ENCODE data around the gene GJD3. TPM values are rescaled to one million over a fixed set of nuclear protein-coding genes. Genes with fewer than 3 reads are reported as not detected.

The GJD3 gene
- total RNA-seq, 1 donor from 2014 or later: 1.1 TPM

GRCh38 chr17:40341808-40342503, 22.6 kb downstream of the GJD3 start:
- peak; percentile 80 for DNase-seq (ENCODE audit: low spot score)
- no peak for TF ChIP-seq CTCF (IDR thresholded peaks at IDR 0.05; ENCODE audit: unreplicated experiment)
- Mint-ChIP-seq H3K36me3 (ENCODE audit: low read depth, unreplicated experiment) (peaks cover 13% of the 10 kb centered on the region), H3K27ac (ENCODE audit: unreplicated experiment) (no peak overlapping the region), H3K27me3 (ENCODE audit: unreplicated experiment) (peaks cover 19% of the 10 kb centered on the region), H3K9me3 (ENCODE audit: unreplicated experiment) (no peaks in the 10 kb centered on the region), H3K4me1 (ENCODE audit: unreplicated experiment) (peaks cover 57% of the 10 kb centered on the region), H3K4me3 (ENCODE audit: unreplicated experiment) (peak overlapping the region; percentile 97)

DNA sequence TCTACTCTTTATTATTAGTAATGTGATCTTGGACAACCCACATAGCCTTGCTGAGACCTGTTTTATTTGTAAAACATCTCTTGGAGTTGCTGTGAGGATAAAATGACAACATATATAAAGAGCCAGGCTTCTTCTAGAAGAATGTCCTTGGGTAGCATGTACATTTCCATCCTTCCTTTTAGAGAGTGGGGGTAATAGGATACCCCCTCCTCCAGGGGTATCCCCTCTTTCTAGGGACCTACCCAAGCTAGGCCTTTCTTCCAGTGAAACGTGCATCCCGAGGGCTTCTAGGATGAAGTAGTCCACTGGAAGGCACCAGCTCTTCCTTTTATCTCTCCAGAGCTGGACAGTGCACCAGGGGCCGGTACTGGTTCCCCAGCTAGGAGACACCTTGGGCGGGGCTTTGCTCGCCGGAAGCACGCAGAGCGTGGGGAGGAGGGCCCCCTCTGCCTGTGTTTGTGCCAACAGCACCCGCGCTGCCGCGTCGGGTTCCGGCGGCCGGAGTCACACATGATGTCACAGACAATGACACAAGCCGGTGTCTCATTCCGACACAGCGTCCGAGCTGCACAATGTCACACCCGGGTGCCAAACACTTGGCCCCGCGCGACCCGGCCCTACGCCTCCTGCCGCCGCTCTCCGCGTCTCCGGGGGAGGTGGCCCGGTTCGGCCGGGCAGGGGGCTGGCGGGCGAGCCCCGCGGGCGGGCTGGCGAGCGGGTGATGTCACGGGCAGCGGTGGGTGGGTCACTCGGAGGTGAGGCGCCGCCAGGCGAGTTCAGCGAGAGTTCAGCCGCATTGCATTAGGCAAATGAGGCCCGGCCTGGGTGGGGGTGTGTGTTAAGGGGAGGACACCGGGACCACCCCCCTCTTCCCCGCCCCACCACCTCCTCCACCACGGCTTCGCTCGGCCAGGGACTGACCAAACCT, 23.4 kb downstream of the GJD3 start:
- Mint-ChIP-seq H3K27ac (ENCODE audit: unreplicated experiment) (peak overlapping the region; percentile 77), H3K27me3 (ENCODE audit: unreplicated experiment) (peaks cover 18% of the 10 kb centered on the region), H3K36me3 (ENCODE audit: low read depth, unreplicated experiment) (peaks cover 13% of the 10 kb centered on the region), H3K9me3 (ENCODE audit: unreplicated experiment) (no peaks in the 10 kb centered on the region), H3K4me3 (ENCODE audit: unreplicated experiment) (peak overlapping the region; percentile 90), H3K4me1 (ENCODE audit: unreplicated experiment) (peaks cover 53% of the 10 kb centered on the region)
- TF ChIP-seq CTCF (IDR thresholded peaks at IDR 0.05; ENCODE audit: unreplicated experiment): no peak
- peak; percentile 71 for DNase-seq (ENCODE audit: low spot score)

DNA sequence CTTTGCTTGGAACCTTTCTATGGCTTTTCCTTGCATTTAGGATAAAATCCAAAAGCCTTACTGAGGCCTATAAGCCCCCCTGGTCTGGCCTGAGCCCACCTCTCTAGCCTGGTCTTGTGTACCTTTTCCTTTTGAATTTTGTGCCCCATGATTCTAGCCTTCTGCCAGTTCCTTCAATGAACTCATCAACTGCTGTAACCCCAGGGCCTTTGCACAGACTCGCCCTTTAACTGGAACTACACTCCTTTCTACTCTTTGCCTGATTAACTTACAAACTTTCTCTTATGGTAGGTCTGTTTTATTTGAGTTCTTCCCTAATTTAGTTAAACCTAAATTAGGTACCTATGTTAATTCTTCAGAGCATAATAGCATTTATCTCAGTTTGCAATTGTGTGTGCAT, 24.2 kb downstream of the GJD3 start:
- no peak for TF ChIP-seq CTCF (IDR thresholded peaks at IDR 0.05; ENCODE audit: unreplicated experiment)
- Mint-ChIP-seq H3K4me3 (ENCODE audit: unreplicated experiment) (peak overlapping the region; percentile 90), H3K36me3 (ENCODE audit: low read depth, unreplicated experiment) (peaks cover 13% of the 10 kb centered on the region), H3K27me3 (ENCODE audit: unreplicated experiment) (peaks cover 16% of the 10 kb centered on the region), H3K4me1 (ENCODE audit: unreplicated experiment) (peaks cover 50% of the 10 kb centered on the region), H3K9me3 (ENCODE audit: unreplicated experiment) (no peaks in the 10 kb centered on the region), H3K27ac (ENCODE audit: unreplicated experiment) (peak overlapping the region; percentile 8)
- DNase-seq (ENCODE audit: low spot score): no peak

- no peak for DNase-seq (ENCODE audit: low spot score)
- no peaks in the 10 kb centered on the region for H3K9me3 Mint-ChIP-seq (ENCODE audit: unreplicated experiment)
- H3K27me3 Mint-ChIP-seq (ENCODE audit: unreplicated experiment): peaks cover 14% of the 10 kb centered on the region
- H3K4me1 Mint-ChIP-seq (ENCODE audit: unreplicated experiment): peaks cover 45% of the 10 kb centered on the region
- H3K27ac Mint-ChIP-seq (ENCODE audit: unreplicated experiment): no peak overlapping the region
- H3K36me3 Mint-ChIP-seq (ENCODE audit: low read depth, unreplicated experiment): peaks cover 18% of the 10 kb centered on the region
- peak overlapping the region; percentile 59 for H3K4me3 Mint-ChIP-seq (ENCODE audit: unreplicated experiment)
- no peak for TF ChIP-seq CTCF (IDR thresholded peaks at IDR 0.05; ENCODE audit: unreplicated experiment)
Measured at GRCh38 chr17:40338941-40339649, 25.4 kb downstream of the GJD3 start.
